Measurements from ENCODE around the gene NCEH1.
"Not testable (repeated sequence)": the region's sequence is repeated elsewhere in the genome, so short reads cannot be mapped to it uniquely, and the experiment has no call there.

Gene NCEH1

GRCh38 chr3:172707030-172707429 lies 3.8 kb downstream of the NCEH1 start:
- no peak for DNase-seq

- no peak for DNase-seq
Measured at GRCh38 chr3:172705170-172705569, 5.7 kb downstream of the NCEH1 start.

- DNase-seq = no peak
Measured at GRCh38 chr3:172704001-172704400, 6.9 kb downstream of the NCEH1 start.

- DNase-seq = not testable (repeated sequence)
Measured at GRCh38 chr3:172702731-172703130, 8.1 kb downstream of the NCEH1 start.

GRCh38 chr3:172702256-172702655 lies 8.6 kb downstream of the NCEH1 start:
- DNase-seq = no peak

GRCh38 chr3:172701751-172702150 lies 9.1 kb downstream of the NCEH1 start:
- DNase-seq = no peak

GRCh38 chr3:172700936-172701455 lies 9.9 kb downstream of the NCEH1 start:
- DNase-seq = no peak

GRCh38 chr3:172700256-172700655 lies 10.6 kb downstream of the NCEH1 start:
- DNase-seq = no peak

- no peak for DNase-seq
Measured at GRCh38 chr3:172699031-172699430, 11.8 kb downstream of the NCEH1 start.

- no peak for DNase-seq
Measured at GRCh38 chr3:172698631-172699030, 12.2 kb downstream of the NCEH1 start.

- no peak for DNase-seq
Measured at GRCh38 chr3:172697558-172697957, 13.3 kb downstream of the NCEH1 start.

GRCh38 chr3:172696357-172696756 lies 14.5 kb downstream of the NCEH1 start:
- no peak for DNase-seq

GRCh38 chr3:172694573-172695246 lies 16.2 kb downstream of the NCEH1 start:
- DNase-seq = no peak

GRCh38 chr3:172692751-172693338 lies 18.0 kb downstream of the NCEH1 start:
- DNase-seq = no peak

GRCh38 chr3:172690936-172691335 lies 19.9 kb downstream of the NCEH1 start:
- DNase-seq = no peak

- DNase-seq = no peak
Measured at GRCh38 chr3:172688588-172688987, 22.3 kb downstream of the NCEH1 start.

- no peak for DNase-seq
Measured at GRCh38 chr3:172687501-172687900, 23.4 kb downstream of the NCEH1 start.

- peak; percentile 23 for DNase-seq
Measured at GRCh38 chr3:172685331-172686214, 25.3 kb downstream of the NCEH1 start.

GRCh38 chr3:172680684-172681083 lies 30.2 kb downstream of the NCEH1 start:
- peak; percentile 57 for DNase-seq

GRCh38 chr3:172679599-172679998 lies 31.3 kb downstream of the NCEH1 start:
- DNase-seq = no peak

- no peak for DNase-seq
Measured at GRCh38 chr3:172678068-172678467, 32.8 kb downstream of the NCEH1 start.

GRCh38 chr3:172676196-172676922 lies 34.5 kb downstream of the NCEH1 start:
- no peak for DNase-seq
